Lung (tissue), 12 donors: ENCODE results near the gene BAHD1. TPM values are rescaled to one million over a fixed set of nuclear protein-coding genes. Genes with fewer than 3 reads are reported as not detected.

Source experiments
- ATAC-seq: fragments of 200-7000 bp; cut with Tn5 transposase; one replicate; pipeline ENCODE4 v1.9.1; 2020; ENCODE audit warnings: moderate number of reproducible peaks; ENCODE audit not compliant: insufficient read depth, low FRiP score
- DNase-seq, 3 donors: peaks; one replicate each; pipeline ENCODE4 v3.0.0-alpha.2; 2013 to 2017
- H3K27ac ChIP-seq, 2 donors: one replicate each; pipeline ENCODE4 v1.5.1; 2013; ENCODE audit warnings: mild to moderate bottlenecking in 2 of 2, moderate library complexity in 2 of 2, control low read depth in 1 of 2, inconsistent platforms in 1 of 2, low read depth in 1 of 2, low read length in 1 of 2
- H3K27me3 ChIP-seq, 3 donors: one replicate each; pipeline ENCODE4 v1.5.1; 2013; ENCODE audit warnings: low read length in 2 of 3; ENCODE audit not compliant: control insufficient read depth in 3 of 3, insufficient read depth in 3 of 3
- H3K36me3 ChIP-seq, 4 donors: one replicate each; pipeline ENCODE4 v1.5.1; 2013; ENCODE audit warnings: low read length in 4 of 4, mild to moderate bottlenecking in 1 of 4, moderate library complexity in 1 of 4; ENCODE audit not compliant: control insufficient read depth in 4 of 4, insufficient read depth in 4 of 4
- H3K4me1 ChIP-seq, 5 donors: one replicate each; pipeline ENCODE4 v1.5.1; 2013; ENCODE audit warnings: low read length in 5 of 5, mild to moderate bottlenecking in 2 of 5, moderate library complexity in 1 of 5; ENCODE audit not compliant: control insufficient read depth in 5 of 5, insufficient read depth in 5 of 5
- H3K4me3 ChIP-seq: one replicate; pipeline ENCODE4 v1.5.1; 2013; ENCODE audit warnings: mild to moderate bottlenecking, control low read depth, moderate library complexity
- H3K9ac ChIP-seq, 2 donors: one replicate each; pipeline ENCODE4 v1.5.1; 2013; ENCODE audit warnings: low read length in 2 of 2, control low read depth in 1 of 2; ENCODE audit not compliant: insufficient read depth in 1 of 2
- H3K9me3 ChIP-seq, 4 donors: one replicate each; pipeline ENCODE4 v1.5.1; 2013; ENCODE audit warnings: low read length in 3 of 4, mild to moderate bottlenecking in 1 of 4, moderate library complexity in 1 of 4; ENCODE audit not compliant: control insufficient read depth in 4 of 4, insufficient read depth in 3 of 4
- CTCF ChIP-seq: IDR thresholded peaks from 2 replicates; pipeline ENCODE4 v1.5.1; 2012; ENCODE audit warnings: mild to moderate bottlenecking; ENCODE audit errors: control extremely low read depth, extremely low read depth
- WGBS, 2 donors: extraction: QIAGEN DNeasy Blood & Tissue Kit; methylation state at CpG; one replicate each; pipeline ENCODE4 v1.1.7; 2013; 5-methylcytosine and 5-hydroxymethylcytosine counted together
- polyA plus RNA-seq, 2 donors: library from polyadenylated mRNA; stranded (reverse); fragments of 200-250 nt; gene quantifications; one replicate each; pipeline ENCODE4 v1.2.1, GENCODE V29; 2013
- total RNA-seq, 2 donors: library from RNA; depleted of rRNA in 1 of 2; stranded (reverse); fragments of >200 nt in 1 of 2; gene quantifications; one replicate each; pipeline ENCODE4 v1.2.1, GENCODE V29; 2014 to 2021
- donor health status: control.
- donor health status: control.
- donor health status: Bipolar disorder and iron deficiency.
- donor health status: healthy.
- donor health status: DM: yes; HTN: yes; CAD: no.

BAHD1 gene
- total and polyA plus RNA-seq, 4 donors = 11.3 to 28.1 (median 13.7) TPM

GRCh38 chr15:40512440-40512839, 71.7 kb downstream of the BAHD1 start:
- Histone ChIP-seq H3K27me3 (peaks cover 0 to 10% (median 4%) of the 10 kb centered on the region in 3 donors), H3K27ac (no peak overlapping the region), H3K4me1 (peaks cover 0 to 11% (median 5%) of the 10 kb centered on the region in 5 donors), H3K36me3 (no peaks in the 10 kb centered on the region), H3K9ac (no peak overlapping the region), H3K4me3 (no peak overlapping the region), H3K9me3 (no peaks in the 10 kb centered on the region)
- TF ChIP-seq CTCF = no peak
- WGBS, 2 donors = 96 to 98% methylated on average over 2 of the region's 2 CpGs
- DNase-seq = no peak
- no peak for ATAC-seq

- Histone ChIP-seq H3K27ac (no peak overlapping the region), H3K4me1 (peaks cover 0 to 11% (median 5%) of the 10 kb centered on the region in 5 donors), H3K36me3 (no peaks in the 10 kb centered on the region), H3K4me3 (no peak overlapping the region), H3K9me3 (no peaks in the 10 kb centered on the region), H3K27me3 (peaks cover 0 to 10% (median 4%) of the 10 kb centered on the region in 3 donors), H3K9ac (no peak overlapping the region)
- no peak for TF ChIP-seq CTCF
- ATAC-seq (no peak), DNase-seq (no peak)
- WGBS, 2 donors = 87 to 91% methylated on average over 5 of the region's 5 CpGs
Observed at GRCh38 chr15:40513609-40514008, 72.9 kb downstream of the BAHD1 start.

- Histone ChIP-seq H3K36me3 (no peaks in the 10 kb centered on the region), H3K9me3 (no peaks in the 10 kb centered on the region), H3K4me3 (no peak overlapping the region), H3K27ac (no peak overlapping the region), H3K9ac (no peak overlapping the region), H3K4me1 (peaks cover 0 to 7% (median 4%) of the 10 kb centered on the region in 5 donors), H3K27me3 (no peaks in the 10 kb centered on the region)
- ATAC-seq (no peak), DNase-seq (no peak)
- no peak for TF ChIP-seq CTCF
- 93 to 94% methylated on average over 2 of the region's 2 CpGs for WGBS, 2 donors
Observed at GRCh38 chr15:40516322-40516721, 75.6 kb downstream of the BAHD1 start.

Other genes starting within 250 kb of the BAHD1 start
- gene PAK6, start 201.9 kb upstream of the BAHD1 start, total RNA-seq = 10 to 100 TPM in 1 of 2 donors, 1 to 10 TPM in 1; 8.4 to 10.4 TPM
- gene PAK6, start 201.9 kb upstream of the BAHD1 start, polyA plus RNA-seq = 1 to 10 TPM; 5.8 to 6.1 TPM
- gene ANKRD63, start 157.9 kb upstream of the BAHD1 start, total RNA-seq = not detected
- not detected for gene ANKRD63, start 157.9 kb upstream of the BAHD1 start, polyA plus RNA-seq
- gene PLCB2, start 133.0 kb upstream of the BAHD1 start, total RNA-seq = 10 to 100 TPM; 17.9 to 76.7 TPM
- 10 to 100 TPM; 47.5 to 54.9 TPM for gene PLCB2, start 133.0 kb upstream of the BAHD1 start, polyA plus RNA-seq
- gene INAFM2, start 117.3 kb upstream of the BAHD1 start, total RNA-seq = 10 to 100 TPM; 12.8 to 31.1 TPM
- gene INAFM2, start 117.3 kb upstream of the BAHD1 start, polyA plus RNA-seq = 10 to 100 TPM; 18.4 to 19.7 TPM
- gene CCDC9B, start 100.0 kb upstream of the BAHD1 start, total RNA-seq = 10 to 100 TPM in 1 of 2 donors, 1 to 10 TPM in 1; 4.4 to 42.1 TPM
- gene CCDC9B, start 100.0 kb upstream of the BAHD1 start, polyA plus RNA-seq = 10 to 100 TPM in 1 of 2 donors, 1 to 10 TPM in 1; 7.0 to 22.8 TPM
- gene PHGR1, start 89.9 kb upstream of the BAHD1 start, total RNA-seq = not detected
- gene PHGR1, start 89.9 kb upstream of the BAHD1 start, polyA plus RNA-seq = 1 to 10 TPM in 1 of 2 donors, under 1 TPM in 1; 0.84 to 1.0 TPM
- gene DISP2, start 82.7 kb upstream of the BAHD1 start, total RNA-seq = 1 to 10 TPM in 1 of 2 donors, under 1 TPM in 1; 0.23 to 1.3 TPM
- gene DISP2, start 82.7 kb upstream of the BAHD1 start, polyA plus RNA-seq = 1 to 10 TPM in 1 of 2 donors, under 1 TPM in 1; 0.06 to 2.5 TPM
- gene KNSTRN, start 58.2 kb upstream of the BAHD1 start, total RNA-seq = 10 to 100 TPM; 14.8 to 16.6 TPM
- gene KNSTRN, start 58.2 kb upstream of the BAHD1 start, polyA plus RNA-seq = 10 to 100 TPM in 1 of 2 donors, 1 to 10 TPM in 1; 7.5 to 13.2 TPM
- gene IVD, start 35.2 kb upstream of the BAHD1 start, total RNA-seq = 10 to 100 TPM; 51.0 to 87.8 TPM
- 10 to 100 TPM; 41.4 to 47.6 TPM for gene IVD, start 35.2 kb upstream of the BAHD1 start, polyA plus RNA-seq
- gene CHST14, start 30.0 kb downstream of the BAHD1 start, total RNA-seq = 10 to 100 TPM; 13.6 to 20.0 TPM
- gene CHST14, start 30.0 kb downstream of the BAHD1 start, polyA plus RNA-seq = 10 to 100 TPM in 1 of 2 donors, 1 to 10 TPM in 1; 9.8 to 10.4 TPM
- gene CCDC32, start 124.1 kb downstream of the BAHD1 start, total RNA-seq = 10 to 100 TPM; 24.5 to 31.8 TPM
- gene CCDC32, start 124.1 kb downstream of the BAHD1 start, polyA plus RNA-seq = 10 to 100 TPM; 29.3 to 31.2 TPM
- gene RPUSD2, start 128.3 kb downstream of the BAHD1 start, total RNA-seq = 1 to 10 TPM; 5.2 to 9.4 TPM
- gene RPUSD2, start 128.3 kb downstream of the BAHD1 start, polyA plus RNA-seq = 1 to 10 TPM; 7.2 to 9.3 TPM
- 1 to 10 TPM in 1 of 2 donors, under 1 TPM in 1; 0.95 to 5.4 TPM for gene KNL1, start 153.3 kb downstream of the BAHD1 start, total RNA-seq
- gene KNL1, start 153.3 kb downstream of the BAHD1 start, polyA plus RNA-seq = under 1 TPM; 0.45 to 0.53 TPM